B cell (primary cell): ENCODE data around the gene FAAP24. TPM values are rescaled to one million over a fixed set of nuclear protein-coding genes. Genes with fewer than 3 reads are reported as not detected.
"Not testable (repeated sequence)": the region's sequence is repeated elsewhere in the genome, so short reads cannot be mapped to it uniquely, and the experiment has no call there.

Experiments
- ATAC-seq: fragments of 200-7000 bp; cut with Tn5 transposase; one replicate; pipeline ENCODE4 v1.10.0; 2021; ENCODE audit warnings: low read depth, mild to moderate bottlenecking, moderate number of reproducible peaks, moderate library complexity
- CTCF ChIA-PET: fragments of 350-600 bp; sonication (Branson Sonifier 250); formaldehyde crosslinking; loops from one replicate; lab custom pipeline; 2021; ENCODE audit warnings: antibody characterized with exemption, inconsistent platforms; lab: Charles Lee
- POLR2A ChIA-PET: fragments of 350-600 bp; sonication (Branson Sonifier 250); formaldehyde crosslinking; loops from one replicate; lab custom pipeline; 2021; ENCODE audit warnings: antibody characterized with exemption; lab: Charles Lee
- DNase-seq: peaks from one replicate; pipeline ENCODE4 v3.0.0; 2013
- H2AFZ ChIP-seq: 2 replicates; pipeline ENCODE4 v1.6.1; 2012; ENCODE audit warnings: mild to moderate bottlenecking, low read depth, low read length; ENCODE audit not compliant: insufficient read depth, poor library complexity, severe bottlenecking
- H3K27ac ChIP-seq, 2 donors: 1 replicate in 1 of 2; 2 replicates in 1 of 2; pipeline ENCODE4 v1.5.1; 2012 to 2013; ENCODE audit warnings: low read length in 2 of 2, mild to moderate bottlenecking in 2 of 2, moderate library complexity in 1 of 2
- H3K27me3 ChIP-seq, 4 experiments: fragments of 200-600 bp in 1 of 4; sonication (generic) in 1 of 4; replicated peaks in 1 of 4; 1 replicate in 2 of 4; 2 replicates in 2 of 4; pipeline versions ENCODE4 v1.6.1 to v1.7.0; 2013 to 2016; ENCODE audit warnings: low read length in 3 of 4, mild to moderate bottlenecking in 2 of 4, mixed read lengths in 1 of 4, moderate library complexity in 1 of 4; ENCODE audit not compliant: insufficient read depth in 4 of 4, control insufficient read depth in 3 of 4; ENCODE audit errors: control extremely low read depth in 1 of 4
- H3K36me3 ChIP-seq, 2 experiments: replicated peaks in 1 of 2; 1 replicate in 1 of 2; 2 replicates in 1 of 2; pipeline versions ENCODE4 v1.6.1 to v1.7.1; 2013; ENCODE audit warnings: low read length in 1 of 2; ENCODE audit not compliant: insufficient read depth in 2 of 2, control insufficient read depth in 1 of 2; ENCODE audit errors: control extremely low read depth in 1 of 2, extremely low read depth in 1 of 2
- H3K4me1 ChIP-seq, 2 donors: fragments of 200-600 bp in 1 of 2; sonication (generic) in 1 of 2; 1 replicate in 1 of 2; 2 replicates in 1 of 2; pipeline versions ENCODE4 v1.5.1 to v1.6.1; 2013 to 2017; ENCODE audit warnings: low read length in 2 of 2; ENCODE audit not compliant: control insufficient read depth in 2 of 2, insufficient read depth in 2 of 2
- H3K4me2 ChIP-seq: replicated peaks from 2 replicates; pipeline ENCODE3; 2012; ENCODE audit warnings: mild to moderate bottlenecking, low read depth, low read length; ENCODE audit not compliant: poor library complexity, severe bottlenecking
- H3K4me3 ChIP-seq, 5 experiments: fragments of 200-600 bp in 1 of 5; sonication (generic) in 1 of 5; 1 replicate in 3 of 5; 2 replicates in 2 of 5; pipeline versions ENCODE4 v1.5.1 to v1.7.0; 2011 to 2016; ENCODE audit warnings: low read length in 4 of 5, mild to moderate bottlenecking in 4 of 5, low read depth in 2 of 5, control low read depth in 1 of 5, moderate library complexity in 1 of 5; ENCODE audit not compliant: insufficient read depth in 1 of 5; ENCODE audit errors: control extremely low read depth in 1 of 5, extremely low read depth in 1 of 5
- H3K79me2 ChIP-seq: fragments of 200-600 bp; sonication (generic); one replicate; pipeline ENCODE4 v1.6.0; 2016; ENCODE audit warnings: low read length; ENCODE audit not compliant: control insufficient read depth, insufficient read depth
- H3K9ac ChIP-seq: fragments of 200-600 bp; sonication (generic); 2 replicates; pipeline ENCODE4 v1.6.1; 2017; ENCODE audit warnings: mild to moderate bottlenecking, low read length, moderate library complexity
- H3K9me3 ChIP-seq, 3 donors: one replicate each; pipeline versions ENCODE4 v1.6.1 to v1.7.1; 2013; ENCODE audit warnings: low read length in 2 of 3; ENCODE audit not compliant: control insufficient read depth in 2 of 3, insufficient read depth in 1 of 3; ENCODE audit errors: control extremely low read depth in 1 of 3
- H4K20me1 ChIP-seq: 2 replicates; pipeline ENCODE4 v1.6.0; 2012; ENCODE audit warnings: mild to moderate bottlenecking, low read length; ENCODE audit not compliant: insufficient read depth, control insufficient read depth, poor library complexity, severe bottlenecking
- H3K27ac Mint-ChIP-seq: one replicate; pipeline ENCODE4 v1.8.0; 2021; ENCODE audit warnings: mixed read lengths
- H3K27me3 Mint-ChIP-seq: one replicate; pipeline ENCODE4 v1.8.0; 2021; ENCODE audit warnings: mixed read lengths
- H3K4me1 Mint-ChIP-seq: one replicate; pipeline ENCODE4 v1.8.0; 2021; ENCODE audit warnings: mixed read lengths
- H3K4me3 Mint-ChIP-seq: one replicate; pipeline ENCODE4 v1.8.0; 2021; ENCODE audit warnings: mixed read lengths
- H3K9me3 Mint-ChIP-seq: one replicate; pipeline ENCODE4 v1.8.0; 2022; ENCODE audit warnings: mixed read lengths; ENCODE audit not compliant: insufficient read depth
- CTCF ChIP-seq: fragments of 200-600 bp; IDR thresholded peaks from one replicate; pipeline ENCODE4 v1.8.0; 2022; ENCODE audit warnings: antibody characterized with exemption, mild to moderate bottlenecking
- EZH2 ChIP-seq: IDR thresholded peaks from 2 replicates; pipeline ENCODE4 v1.6.1; 2012; ENCODE audit warnings: borderline replicate concordance, low read depth, mild to moderate bottlenecking, moderate library complexity, low read length; ENCODE audit not compliant: insufficient read depth, poor library complexity, severe bottlenecking
- WGBS: methylation state at CpG from one replicate; pipeline ENCODE4 v1.1.5; 2013; ENCODE audit warnings: missing lambda C conversion rate; ENCODE audit not compliant: insufficient coverage; 5-methylcytosine and 5-hydroxymethylcytosine counted together
- intact Hi-C: fragments of 100-400 bp; cut with micrococcal nuclease; formaldehyde crosslinking; loops from one replicate; pipeline ENCODE4 v1.10.0; 2022
- polyA plus RNA-seq: library from polyadenylated mRNA; depleted of rRNA; stranded (reverse); fragments of >200 nt; gene quantifications from 2 replicates; pipeline ENCODE4 v1.2.3, GENCODE V29; 2012
- total RNA-seq, 2 donors: library from RNA; stranded (reverse); fragments of 120-200 nt in 1 of 2; gene quantifications; 1 replicate in 1 of 2; 2 replicates in 1 of 2; pipeline versions ENCODE4 v1.2.3 to v1.2.4, GENCODE V29; 2013 to 2022

FAAP24 gene
- total and polyA plus RNA-seq, 2 donors (not counting 1 experiment from before 2014, with no cell fraction given) = 1.2 to 2.7 TPM

- Histone ChIP-seq H3K4me1 (no peaks in the 10 kb centered on the region), H3K9me3 (no peaks in the 10 kb centered on the region), H3K9ac (no peak overlapping the region), H4K20me1 (no peaks in the 10 kb centered on the region), H3K4me3 (no peak overlapping the region), H3K27me3 (no peaks in the 10 kb centered on the region), H3K27ac (no peak overlapping the region), H2AFZ (no peak overlapping the region), H3K36me3 (no peaks in the 10 kb centered on the region), H3K79me2 (no peaks in the 10 kb centered on the region), H3K4me2 (no peak overlapping the region)
- ATAC-seq (no peak), DNase-seq (no peak)
- intact Hi-C loops = no loop called here
- ChIA-PET POLR2A (no interaction called here), CTCF (no interaction called here)
- TF ChIP-seq EZH2 (no peak), CTCF (no peak)
- 64% methylated on average over 1 of the region's 5 CpGs for WGBS
- no peaks in the 10 kb centered on the region for H3K27me3 Mint-ChIP-seq
- no peaks in the 10 kb centered on the region for H3K9me3 Mint-ChIP-seq
- H3K4me1 Mint-ChIP-seq = no peaks in the 10 kb centered on the region
- no peak overlapping the region for H3K27ac Mint-ChIP-seq
- H3K4me3 Mint-ChIP-seq = no peak overlapping the region
These were observed 16.7 kb downstream of the FAAP24 start for GRCh38 chr19:32988724-32989123.

GRCh38 chr19:32995966-32996365, 23.9 kb downstream of the FAAP24 start:
- POLR2A ChIA-PET, H3K27ac Mint-ChIP-seq: not testable (repeated sequence)

GRCh38 chr19:32997061-32997464, 25.0 kb downstream of the FAAP24 start:
- DNase-seq, CTCF ChIA-PET, H3K9ac ChIP-seq, H3K4me2 ChIP-seq, H3K4me3 Mint-ChIP-seq, H3K9me3 Mint-ChIP-seq, H3K4me1 Mint-ChIP-seq, H3K79me2 ChIP-seq, POLR2A ChIA-PET, ATAC-seq, H3K4me1 ChIP-seq, H3K27me3 Mint-ChIP-seq, H4K20me1 ChIP-seq, H3K27me3 ChIP-seq, H3K36me3 ChIP-seq, intact Hi-C loops, H2AFZ ChIP-seq, H3K27ac ChIP-seq, H3K9me3 ChIP-seq, H3K27ac Mint-ChIP-seq, H3K4me3 ChIP-seq: not testable (repeated sequence)
- 100% methylated on average over 3 of the region's 7 CpGs for WGBS

More at GRCh38 chr19:32995966-32996365, 23.9 kb downstream of the FAAP24 start:
- H3K9ac ChIP-seq, H3K79me2 ChIP-seq, ATAC-seq, H3K4me1 Mint-ChIP-seq, H3K27ac ChIP-seq, H3K27me3 ChIP-seq, DNase-seq, H4K20me1 ChIP-seq, H2AFZ ChIP-seq, H3K36me3 ChIP-seq, H3K4me3 ChIP-seq, H3K9me3 ChIP-seq, H3K27me3 Mint-ChIP-seq, CTCF ChIA-PET, H3K4me3 Mint-ChIP-seq, H3K4me2 ChIP-seq, H3K4me1 ChIP-seq, H3K9me3 Mint-ChIP-seq, intact Hi-C loops: not testable (repeated sequence)
- WGBS = 94% methylated on average over 13 of the region's 17 CpGs
